Subcutaneous adipose tissue (tissue), 4 donors: ENCODE measurements around the gene SDCCAG8. TPM values are rescaled to one million over a fixed set of nuclear protein-coding genes. Genes with fewer than 3 reads are reported as not detected.

ENCODE experiments used
- total RNA-seq, 4 donors: library from RNA; depleted of rRNA; stranded (reverse); fragments of >200 nt; gene quantifications; one replicate each; pipeline ENCODE4 v1.1.0, GENCODE V29; 2016
- TF ChIP-seq, protein P1 (sequence below): fragments of 450-650 bp; IDR thresholded peaks from one replicate; pipeline ENCODE4 v1.5.1; 2016; ENCODE audit warnings: low read depth, mild to moderate bottlenecking, control low read depth, antibody characterized with exemption, moderate library complexity

Gene SDCCAG8
- total RNA-seq, 4 donors from 2014 or later: 44.6 to 74.5 (median 51.9) TPM

- TF ChIP-seq, protein P1, sequence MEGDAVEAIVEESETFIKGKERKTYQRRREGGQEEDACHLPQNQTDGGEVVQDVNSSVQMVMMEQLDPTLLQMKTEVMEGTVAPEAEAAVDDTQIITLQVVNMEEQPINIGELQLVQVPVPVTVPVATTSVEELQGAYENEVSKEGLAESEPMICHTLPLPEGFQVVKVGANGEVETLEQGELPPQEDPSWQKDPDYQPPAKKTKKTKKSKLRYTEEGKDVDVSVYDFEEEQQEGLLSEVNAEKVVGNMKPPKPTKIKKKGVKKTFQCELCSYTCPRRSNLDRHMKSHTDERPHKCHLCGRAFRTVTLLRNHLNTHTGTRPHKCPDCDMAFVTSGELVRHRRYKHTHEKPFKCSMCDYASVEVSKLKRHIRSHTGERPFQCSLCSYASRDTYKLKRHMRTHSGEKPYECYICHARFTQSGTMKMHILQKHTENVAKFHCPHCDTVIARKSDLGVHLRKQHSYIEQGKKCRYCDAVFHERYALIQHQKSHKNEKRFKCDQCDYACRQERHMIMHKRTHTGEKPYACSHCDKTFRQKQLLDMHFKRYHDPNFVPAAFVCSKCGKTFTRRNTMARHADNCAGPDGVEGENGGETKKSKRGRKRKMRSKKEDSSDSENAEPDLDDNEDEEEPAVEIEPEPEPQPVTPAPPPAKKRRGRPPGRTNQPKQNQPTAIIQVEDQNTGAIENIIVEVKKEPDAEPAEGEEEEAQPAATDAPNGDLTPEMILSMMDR: no peak
These were observed 119.8 kb downstream of the SDCCAG8 start for GRCh38 chr1:243375596-243375995.

GRCh38 chr1:243378669-243379068 lies 122.8 kb downstream of the SDCCAG8 start:
- TF ChIP-seq, protein P1: no peak

GRCh38 chr1:243379208-243379607 lies 123.4 kb downstream of the SDCCAG8 start:
- TF ChIP-seq, protein P1: no peak

GRCh38 chr1:243379706-243380105 lies 123.9 kb downstream of the SDCCAG8 start:
- TF ChIP-seq, protein P1: no peak

DNA sequence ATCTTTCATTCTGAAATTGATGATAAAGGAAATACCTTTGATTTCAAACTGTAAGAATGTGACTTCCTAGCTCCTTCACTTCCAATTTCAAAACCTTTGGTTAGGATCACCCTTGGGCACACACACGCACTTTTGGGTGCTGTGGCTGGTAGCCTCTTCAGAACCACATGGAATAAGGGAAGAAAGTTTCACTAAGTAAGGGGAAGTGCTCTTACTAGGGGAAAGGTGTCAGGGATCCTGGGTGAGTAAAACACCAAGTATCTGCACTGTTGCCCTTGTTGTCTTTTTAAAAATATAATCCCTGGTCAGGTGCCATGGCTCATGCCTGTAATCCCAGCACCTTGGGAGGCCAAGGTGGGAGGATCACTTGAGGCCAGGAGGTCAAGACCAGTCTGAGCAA lies 132.4 kb downstream of the SDCCAG8 start:
- TF ChIP-seq, protein P1: no peak

DNA sequence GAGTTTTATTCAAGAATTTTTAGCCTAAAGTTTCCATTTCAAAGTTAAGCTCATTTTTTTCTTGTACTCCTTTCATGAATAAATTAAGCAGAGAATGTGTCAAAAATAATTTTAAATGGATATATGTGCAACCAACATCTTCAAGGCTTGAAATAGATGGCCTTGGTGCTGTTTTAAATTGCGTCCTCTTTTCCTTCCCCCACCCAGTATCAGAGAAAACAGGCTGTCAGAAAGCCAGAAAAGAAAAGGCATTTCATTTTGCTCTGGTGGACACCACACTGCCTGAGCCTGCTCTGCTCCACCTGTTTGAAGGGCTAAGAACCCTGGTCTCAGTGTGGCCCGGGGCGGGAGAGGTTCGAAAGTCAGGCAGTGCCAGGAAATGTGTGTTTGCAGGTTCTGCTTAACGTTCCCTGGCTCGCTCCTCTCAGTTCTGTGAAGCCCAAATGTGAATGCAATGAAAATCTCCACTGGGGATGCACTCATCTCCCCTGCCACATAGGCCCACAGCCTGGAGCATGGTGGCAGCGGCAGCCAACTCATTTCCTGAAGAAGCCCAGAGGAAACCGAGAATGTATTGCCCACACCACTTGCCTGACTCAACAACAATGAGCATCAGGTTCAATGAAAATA lies 134.4 kb downstream of the SDCCAG8 start:
- TF ChIP-seq, protein P1: no peak

- TF ChIP-seq, protein P1: no peak
These were observed 135.5 kb downstream of the SDCCAG8 start for GRCh38 chr1:243391355-243391754.
